GM21367 (cell line): Measurements from ENCODE around the gene PPP1CB.
"Not testable (repeated sequence)": the region's sequence is repeated elsewhere in the genome, so short reads cannot be mapped to it uniquely, and the experiment has no call there.

Experiments used
- ATAC-seq: cut with Tn5 transposase; IDR thresholded peaks from one replicate; pipeline ENCODE4 v1.9.1; 2021; ENCODE audit not compliant: unreplicated experiment

Gene PPP1CB

GRCh38 chr2:28742619-28743018 is 9.0 kb upstream of the PPP1CB start:
- ATAC-seq: not testable (repeated sequence)

- no peak for ATAC-seq
Measured at GRCh38 chr2:28745225-28745624, 6.4 kb upstream of the PPP1CB start.

- ATAC-seq: no peak
Measured at GRCh38 chr2:28745876-28746275, 5.8 kb upstream of the PPP1CB start.

- ATAC-seq: no peak
Measured at GRCh38 chr2:28746429-28747111, 5.1 kb upstream of the PPP1CB start.

- no peak for ATAC-seq
Measured at GRCh38 chr2:28747714-28748113, 3.9 kb upstream of the PPP1CB start.

GRCh38 chr2:28748176-28748575 is 3.5 kb upstream of the PPP1CB start:
- no peak for ATAC-seq

GRCh38 chr2:28748941-28749340 is 2.7 kb upstream of the PPP1CB start:
- no peak for ATAC-seq

- ATAC-seq: no peak
Measured at GRCh38 chr2:28749526-28749925, 2.1 kb upstream of the PPP1CB start.

- ATAC-seq: no peak
Measured at GRCh38 chr2:28750316-28751251, 1.0 kb upstream of the PPP1CB start.

GRCh38 chr2:28751956-28752630 is 463 bp downstream of the PPP1CB start:
- ATAC-seq: peak; percentile 12

GRCh38 chr2:28752631-28753376 is 1.2 kb downstream of the PPP1CB start:
- ATAC-seq: no peak

GRCh38 chr2:28754321-28754720 is 2.7 kb downstream of the PPP1CB start:
- ATAC-seq: no peak

GRCh38 chr2:28755421-28755820 is 3.8 kb downstream of the PPP1CB start:
- no peak for ATAC-seq

GRCh38 chr2:28758459-28758858 is 6.8 kb downstream of the PPP1CB start:
- no peak for ATAC-seq

GRCh38 chr2:28761420-28761819 is 9.8 kb downstream of the PPP1CB start:
- no peak for ATAC-seq

- ATAC-seq: no peak
Measured at GRCh38 chr2:28764909-28765711, 13.5 kb downstream of the PPP1CB start.

GRCh38 chr2:28766070-28766469 is 14.4 kb downstream of the PPP1CB start:
- ATAC-seq: no peak

- ATAC-seq: no peak
Measured at GRCh38 chr2:28767337-28767736, 15.7 kb downstream of the PPP1CB start.

GRCh38 chr2:28768422-28768821 is 16.8 kb downstream of the PPP1CB start:
- ATAC-seq: no peak

- no peak for ATAC-seq
Measured at GRCh38 chr2:28768952-28769351, 17.3 kb downstream of the PPP1CB start.
